SK-N-SH (cell line): ENCODE measurements around the gene YTHDF1. TPM values are rescaled to one million over a fixed set of nuclear protein-coding genes. Genes with fewer than 3 reads are reported as not detected.

Experiments used
- CTCF ChIA-PET: fragments of 300-600, 350-600 bp; formaldehyde crosslinking; extraction: SDS; loops from one replicate; lab custom pipeline; 2021; lab: Yijun Ruan, JAX
- POLR2A ChIA-PET: fragments of 350-600 bp; sonication (Branson Sonifier 250); formaldehyde crosslinking; extraction: SDS; loops from one replicate; lab custom pipeline; 2020; ENCODE audit warnings: antibody characterized with exemption, inconsistent platforms; lab: Yijun Ruan, JAX
- DNase-seq: peaks from one replicate; pipeline ENCODE4 v3.0.0; 2012
- H2AFZ ChIP-seq: fragments of 200-600 bp; sonication (generic); 2 replicates; pipeline ENCODE4 v1.8.1; 2016; ENCODE audit warnings: antibody characterized with exemption, mild to moderate bottlenecking, low read depth
- H3F3A ChIP-seq: fragments of 200-600 bp; sonication (generic); replicated peaks from 2 replicates; pipeline ENCODE3; 2016; ENCODE audit warnings: antibody characterized with exemption, mild to moderate bottlenecking; ENCODE audit not compliant: insufficient read depth
- H3K27ac ChIP-seq, 2 experiments: fragments of 200-500 bp in 1 of 2; fragments of 200-600 bp in 1 of 2; sonication (Bioruptor generic) in 1 of 2; sonication (generic), shearing (Covaris generic) in 1 of 2; 2 replicates each; pipeline versions ENCODE4 v1.5.1 to v1.6.1; 2014 to 2016; ENCODE audit warnings: low read depth in 2 of 2, inconsistent platforms in 1 of 2, low read length in 1 of 2, mild to moderate bottlenecking in 1 of 2, mixed read lengths in 1 of 2
- H3K27me3 ChIP-seq: fragments of 200-600 bp; sonication (generic), shearing (Covaris generic); 2 replicates; pipeline ENCODE4 v1.6.1; 2016; ENCODE audit warnings: mixed run types; ENCODE audit not compliant: insufficient read depth
- H3K36me3 ChIP-seq, 2 experiments: fragments of 200-500 bp in 1 of 2; fragments of 200-600 bp in 1 of 2; sonication (Bioruptor generic) in 1 of 2; sonication (generic) in 1 of 2; replicated peaks in 1 of 2; 2 replicates each; pipeline versions ENCODE3 to v1.5.1; 2014 to 2016; ENCODE audit warnings: low read length in 1 of 2, mild to moderate bottlenecking in 1 of 2; ENCODE audit not compliant: insufficient read depth in 2 of 2, control insufficient read depth in 1 of 2
- H3K4me1 ChIP-seq, 2 experiments: fragments of 200-500 bp in 1 of 2; fragments of 200-600 bp in 1 of 2; sonication (Bioruptor generic) in 1 of 2; sonication (generic), shearing (Covaris generic) in 1 of 2; 2 replicates each; pipeline versions ENCODE4 v1.5.1 to v1.6.1; 2014 to 2016; ENCODE audit warnings: low read depth in 1 of 2, low read length in 1 of 2, mixed run types in 1 of 2; ENCODE audit not compliant: insufficient read depth in 2 of 2, control insufficient read depth in 1 of 2
- H3K4me2 ChIP-seq: fragments of 200-600 bp; sonication (generic), shearing (Covaris generic); 2 replicates; pipeline ENCODE4 v1.6.1; 2017; ENCODE audit warnings: mixed run types
- H3K4me3 ChIP-seq, 2 experiments: fragments of 200-500 bp in 1 of 2; fragments of 200-600 bp in 1 of 2; sonication (Bioruptor generic) in 1 of 2; sonication (generic), shearing (Covaris generic) in 1 of 2; 2 replicates each; pipeline versions ENCODE4 v1.5.1 to v1.8.1; 2014 to 2016; ENCODE audit warnings: low read depth in 2 of 2, inconsistent platforms in 1 of 2, low read length in 1 of 2, mild to moderate bottlenecking in 1 of 2, mixed read lengths in 1 of 2, moderate library complexity in 1 of 2
- H3K79me2 ChIP-seq: fragments of 200-600 bp; sonication (generic); 2 replicates; pipeline ENCODE4 v1.8.1; 2017; ENCODE audit warnings: mild to moderate bottlenecking; ENCODE audit not compliant: insufficient read depth
- H3K9ac ChIP-seq: fragments of 200-600 bp; sonication (generic); 2 replicates; pipeline ENCODE4 v1.6.1; 2017; ENCODE audit warnings: mixed run types
- H3K9me2 ChIP-seq: fragments of 200-600 bp; sonication (generic); 2 replicates; pipeline ENCODE4 v1.6.1; 2017; ENCODE audit warnings: mixed run types
- H3K9me3 ChIP-seq: fragments of 200-600 bp; sonication (generic); 2 replicates; pipeline ENCODE4 v1.6.1; 2017; ENCODE audit warnings: mixed run types, mild to moderate bottlenecking, moderate library complexity
- H4K20me1 ChIP-seq: fragments of 200-600 bp; sonication (generic); 2 replicates; pipeline ENCODE4 v1.6.1; 2017; ENCODE audit warnings: mild to moderate bottlenecking, mixed run types; ENCODE audit not compliant: insufficient read depth
- FOXM1 ChIP-seq: IDR thresholded peaks from 2 replicates; pipeline ENCODE4 v1.4.0; 2012; ENCODE audit warnings: low read depth, mild to moderate bottlenecking
- GATA2 ChIP-seq: sonication (generic); formaldehyde crosslinking; IDR thresholded peaks from 2 replicates; pipeline ENCODE4 v1.5.0; 2020; ENCODE audit warnings: mild to moderate bottlenecking, missing genetic modification reagents
- PBX3 ChIP-seq: IDR thresholded peaks from 2 replicates; pipeline ENCODE4; 2012
- POLR2AphosphoS5 ChIP-seq: IDR thresholded peaks from 2 replicates; pipeline ENCODE4 v1.6.1; 2012; ENCODE audit warnings: low read depth, low read length
- RAD21 ChIP-seq: IDR thresholded peaks from 2 replicates; pipeline ENCODE4 v1.6.1; 2012; ENCODE audit warnings: mild to moderate bottlenecking, low read length
- RCOR1 ChIP-seq: fragments of 150-350 bp; IDR thresholded peaks from 2 replicates; pipeline ENCODE4 v1.6.1; 2017; ENCODE audit warnings: antibody characterized with exemption, low read length
- TCF12 ChIP-seq: IDR thresholded peaks from 2 replicates; pipeline ENCODE4 v1.4.0; 2012
- TEAD4 ChIP-seq: IDR thresholded peaks from 2 replicates; pipeline ENCODE4 v1.4.0; 2012; ENCODE audit warnings: mild to moderate bottlenecking, borderline replicate concordance; ENCODE audit not compliant: insufficient read depth
- YY1 ChIP-seq: IDR thresholded peaks from 2 replicates; pipeline ENCODE4 v1.4.0; 2012; ENCODE audit warnings: low read depth, mild to moderate bottlenecking
- WGBS: methylation state at CpG from one replicate; pipeline ENCODE4 v1.1.6; 2017; ENCODE audit warnings: low lambda C conversion rate; 5-methylcytosine and 5-hydroxymethylcytosine counted together
- polyA plus RNA-seq, 3 experiments: library from polyadenylated mRNA; depleted of rRNA; stranded (reverse); fragments of >200 nt; gene quantifications; 2 replicates each; pipeline ENCODE4 v1.2.3, GENCODE V29; 2012
- TF ChIP-seq, protein P1 (sequence below): IDR thresholded peaks from 2 replicates; pipeline ENCODE4 v1.4.0; 2012; ENCODE audit warnings: low read depth, borderline replicate concordance
- TF ChIP-seq, protein P2 (sequence below): IDR thresholded peaks from 2 replicates; pipeline ENCODE4 v1.4.0; 2012; ENCODE audit warnings: low read depth
- TF ChIP-seq, protein P3 (sequence below): IDR thresholded peaks from 2 replicates; pipeline ENCODE4 v1.4.0; 2012; ENCODE audit warnings: low read depth, borderline replicate concordance

YTHDF1 gene
- polyA plus RNA-seq, 1 of the 3 experiments (the other 2 are of a cell fraction) = 17.0 TPM

DNA sequence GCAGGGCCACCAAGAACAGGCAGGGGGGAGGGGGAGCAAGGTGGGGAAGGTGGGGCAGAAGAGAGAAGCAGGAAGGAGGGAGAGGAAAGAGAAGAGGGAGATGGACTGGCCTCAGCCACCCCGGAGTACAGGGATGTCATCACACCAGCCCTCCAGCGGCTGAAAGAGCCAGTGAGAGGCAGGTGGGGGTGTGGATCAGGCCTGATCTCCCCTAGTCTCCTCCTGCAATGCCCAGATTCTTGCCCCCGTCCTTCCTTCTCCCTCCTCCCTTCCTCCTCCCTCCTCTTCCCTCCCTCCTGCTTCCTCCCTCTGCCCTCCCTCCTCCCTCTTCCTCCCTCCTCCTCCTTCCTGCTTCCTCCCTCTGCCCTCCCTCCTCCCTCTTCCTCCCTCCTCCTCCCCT lies 61.5 kb downstream of the YTHDF1 start:
- no peaks in the 10 kb centered on the region for H3K36me3 ChIP-seq
- no peaks in the 10 kb centered on the region for H3K9me3 ChIP-seq
- peaks cover 52% of the 10 kb centered on the region for H3K27me3 ChIP-seq
- TF ChIP-seq RCOR1 = no peak
- TF ChIP-seq, protein P1, sequence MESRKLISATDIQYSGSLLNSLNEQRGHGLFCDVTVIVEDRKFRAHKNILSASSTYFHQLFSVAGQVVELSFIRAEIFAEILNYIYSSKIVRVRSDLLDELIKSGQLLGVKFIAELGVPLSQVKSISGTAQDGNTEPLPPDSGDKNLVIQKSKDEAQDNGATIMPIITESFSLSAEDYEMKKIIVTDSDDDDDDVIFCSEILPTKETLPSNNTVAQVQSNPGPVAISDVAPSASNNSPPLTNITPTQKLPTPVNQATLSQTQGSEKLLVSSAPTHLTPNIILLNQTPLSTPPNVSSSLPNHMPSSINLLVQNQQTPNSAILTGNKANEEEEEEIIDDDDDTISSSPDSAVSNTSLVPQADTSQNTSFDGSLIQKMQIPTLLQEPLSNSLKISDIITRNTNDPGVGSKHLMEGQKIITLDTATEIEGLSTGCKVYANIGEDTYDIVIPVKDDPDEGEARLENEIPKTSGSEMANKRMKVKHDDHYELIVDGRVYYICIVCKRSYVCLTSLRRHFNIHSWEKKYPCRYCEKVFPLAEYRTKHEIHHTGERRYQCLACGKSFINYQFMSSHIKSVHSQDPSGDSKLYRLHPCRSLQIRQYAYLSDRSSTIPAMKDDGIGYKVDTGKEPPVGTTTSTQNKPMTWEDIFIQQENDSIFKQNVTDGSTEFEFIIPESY = no peak
- TF ChIP-seq TCF12 = no peak
- no peak for TF ChIP-seq PBX3
- H3K79me2 ChIP-seq = no peaks in the 10 kb centered on the region
- DNase-seq = no peak
- H2AFZ ChIP-seq = no peak overlapping the region
- CTCF ChIA-PET = interaction anchor here (1.2 to 1.9 kb wide), 2 partner anchors 69 to 145 kb away, joined by 3 to 5 read pairs; no protein-coding TSS in a partner anchor
- no peak overlapping the region for H3K9ac ChIP-seq
- WGBS = 5% methylated on average over 3 of the region's 3 CpGs
- POLR2A ChIA-PET = no interaction called here
- H3K4me3 ChIP-seq = no peak overlapping the region
- no peaks in the 10 kb centered on the region for H4K20me1 ChIP-seq
- H3K4me2 ChIP-seq = no peak overlapping the region
- no peaks in the 10 kb centered on the region for H3K9me2 ChIP-seq
- H3K4me1 ChIP-seq = no peaks in the 10 kb centered on the region
- H3F3A ChIP-seq = no peaks in the 10 kb centered on the region
- H3K27ac ChIP-seq = no peak overlapping the region

DNA sequence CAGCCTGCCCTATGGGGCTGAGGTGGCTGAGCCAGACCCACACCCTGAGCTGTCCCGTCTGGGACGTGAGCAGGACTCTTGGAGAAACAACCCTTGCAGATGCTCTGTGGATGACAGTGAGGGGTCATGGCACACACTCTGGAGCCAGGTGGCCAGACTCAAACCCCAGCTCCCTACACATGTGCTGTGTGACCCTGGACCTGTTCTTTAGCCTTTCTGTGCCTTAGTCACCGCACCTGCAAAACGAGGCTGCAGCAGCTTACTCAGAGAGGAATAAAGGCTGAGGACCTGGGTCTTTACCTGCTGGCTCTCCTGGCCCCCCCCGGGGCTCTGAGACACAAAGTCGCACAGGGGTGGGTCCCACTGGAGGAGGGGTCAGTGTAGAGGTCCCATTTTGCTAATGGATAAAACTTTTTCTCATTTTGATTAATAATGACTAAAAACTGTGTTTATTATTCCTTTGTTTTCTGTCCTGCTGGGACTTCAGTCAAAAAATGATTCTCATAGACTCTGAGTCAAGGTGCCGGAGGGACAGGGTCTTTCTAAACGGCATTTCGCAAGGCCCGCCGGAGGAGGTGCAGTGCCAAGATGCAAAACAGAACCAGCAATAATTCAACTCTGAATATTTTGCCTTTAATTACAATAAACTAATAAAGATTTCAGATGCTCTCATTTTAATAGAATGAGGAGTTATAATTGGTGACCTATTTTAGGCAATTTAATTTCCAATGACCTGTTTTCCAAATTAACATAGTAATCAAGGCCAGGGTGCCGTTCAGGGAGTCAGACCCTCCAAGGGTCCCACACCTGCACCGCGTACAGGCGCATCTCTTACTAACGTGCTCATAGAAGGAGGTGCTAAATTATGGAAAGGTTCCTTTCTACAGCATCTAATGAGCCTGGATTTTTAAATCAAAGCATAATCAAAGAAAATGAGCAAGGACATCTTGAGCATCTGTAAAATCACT lies 62.4 kb downstream of the YTHDF1 start:
- Histone ChIP-seq H3K9me3 (no peaks in the 10 kb centered on the region), H3K27me3 (peaks cover 52% of the 10 kb centered on the region), H3K79me2 (no peaks in the 10 kb centered on the region), H3K9me2 (no peaks in the 10 kb centered on the region), H3K36me3 (no peaks in the 10 kb centered on the region), H3K4me3 (no peak overlapping the region), H4K20me1 (no peaks in the 10 kb centered on the region), H3K27ac (no peak overlapping the region), H3K4me1 (no peaks in the 10 kb centered on the region), H3F3A (no peaks in the 10 kb centered on the region), H2AFZ (no peak overlapping the region), H3K4me2 (no peak overlapping the region), H3K9ac (no peak overlapping the region)
- 38% methylated on average over 16 of the region's 16 CpGs for WGBS
- TF ChIP-seq POLR2AphosphoS5 = no peak
- TF ChIP-seq PBX3 = no peak
- no peak for TF ChIP-seq FOXM1
- TF ChIP-seq GATA2 (CRISPR knock-in tag) = no peak
- TF ChIP-seq, protein P2, sequence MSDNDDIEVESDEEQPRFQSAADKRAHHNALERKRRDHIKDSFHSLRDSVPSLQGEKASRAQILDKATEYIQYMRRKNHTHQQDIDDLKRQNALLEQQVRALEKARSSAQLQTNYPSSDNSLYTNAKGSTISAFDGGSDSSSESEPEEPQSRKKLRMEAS = no peak
- TF ChIP-seq, protein P3, sequence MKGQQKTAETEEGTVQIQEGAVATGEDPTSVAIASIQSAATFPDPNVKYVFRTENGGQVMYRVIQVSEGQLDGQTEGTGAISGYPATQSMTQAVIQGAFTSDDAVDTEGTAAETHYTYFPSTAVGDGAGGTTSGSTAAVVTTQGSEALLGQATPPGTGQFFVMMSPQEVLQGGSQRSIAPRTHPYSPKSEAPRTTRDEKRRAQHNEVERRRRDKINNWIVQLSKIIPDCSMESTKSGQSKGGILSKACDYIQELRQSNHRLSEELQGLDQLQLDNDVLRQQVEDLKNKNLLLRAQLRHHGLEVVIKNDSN = no peak
- TF ChIP-seq TEAD4 = no peak
- TF ChIP-seq RAD21 = no peak
- no peak for TF ChIP-seq YY1
- no peak for DNase-seq
- CTCF ChIA-PET = interaction anchor here (1.8 kb wide), 1 partner anchor 97 kb away, joined by 6 read pairs; no protein-coding TSS in a partner anchor
- POLR2A ChIA-PET = no interaction called here
